Prostate gland (tissue), 2 donors: ENCODE results near the gene NACA2. TPM values are rescaled to one million over a fixed set of nuclear protein-coding genes. Genes with fewer than 3 reads are reported as not detected.
"Not testable (repeated sequence)": the region's sequence is repeated elsewhere in the genome, so short reads cannot be mapped to it uniquely, and the experiment has no call there.

Source experiments
- DNase-seq: peaks from one replicate; pipeline ENCODE4 v3.0.0-alpha.2; 2019; ENCODE audit warnings: low spot score
- H3K27ac ChIP-seq, 2 donors: fragments of 200-600 bp; sonication (generic); 2 replicates each; pipeline ENCODE4 v1.5.1; 2017 to 2019
- H3K27me3 ChIP-seq: fragments of 200-600 bp; sonication (generic); replicated peaks from 2 replicates; pipeline ENCODE4 v1.5.1; 2019; ENCODE audit not compliant: insufficient read depth
- H3K36me3 ChIP-seq, 2 donors: fragments of 200-600 bp; sonication (generic); 1 replicate in 1 of 2; 2 replicates in 1 of 2; pipeline versions ENCODE4 v1.5.1 to v1.8.1; 2017 to 2019
- H3K4me1 ChIP-seq: fragments of 200-600 bp; sonication (generic); replicated peaks from 2 replicates; pipeline ENCODE4 v1.5.1; 2019
- H3K4me3 ChIP-seq, 2 donors: fragments of 200-600 bp; sonication (generic); 2 replicates each; pipeline ENCODE4 v1.5.1; 2017 to 2019
- H3K9me3 ChIP-seq: fragments of 200-600 bp; sonication (generic); 2 replicates; pipeline ENCODE4 v1.5.1; 2017
- POLR2A ChIP-seq: fragments of 450-650 bp; IDR thresholded peaks from one replicate; pipeline ENCODE4 v1.6.1; 2016; ENCODE audit warnings: antibody characterized with exemption, mild to moderate bottlenecking
- POLR2AphosphoS5 ChIP-seq: sonication (generic); formaldehyde crosslinking; IDR thresholded peaks from one replicate; pipeline ENCODE4 v1.6.1; 2017; ENCODE audit warnings: antibody characterized with exemption
- WGBS: methylation state at CpG from one replicate; pipeline ENCODE4 v1.1.5; 2018; 5-methylcytosine and 5-hydroxymethylcytosine counted together
- intact Hi-C: fragments of 100-400 bp; cut with DNase I; formaldehyde crosslinking; loops from one replicate; pipeline ENCODE4 v1.14.2; 2022
- total RNA-seq, 2 donors: library from RNA; depleted of rRNA; stranded (reverse); fragments of >200 nt; gene quantifications; one replicate each; pipeline ENCODE4 v1.1.0, GENCODE V29; 2016
- TF ChIP-seq, protein P1 (sequence below), 4 experiments: fragments of 200-600 bp in 2 of 4; fragments of 450-650 bp in 2 of 4; sonication (generic) in 2 of 4; IDR thresholded peaks; 1 replicate in 3 of 4; 2 replicates in 1 of 4; pipeline ENCODE4 v1.5.1; 2016 to 2019; ENCODE audit warnings: antibody characterized with exemption in 4 of 4, mild to moderate bottlenecking in 2 of 4, moderate library complexity in 2 of 4

Gene NACA2
- total RNA-seq, 2 donors from 2014 or later: 2.1 TPM; not detected in 1

DNA sequence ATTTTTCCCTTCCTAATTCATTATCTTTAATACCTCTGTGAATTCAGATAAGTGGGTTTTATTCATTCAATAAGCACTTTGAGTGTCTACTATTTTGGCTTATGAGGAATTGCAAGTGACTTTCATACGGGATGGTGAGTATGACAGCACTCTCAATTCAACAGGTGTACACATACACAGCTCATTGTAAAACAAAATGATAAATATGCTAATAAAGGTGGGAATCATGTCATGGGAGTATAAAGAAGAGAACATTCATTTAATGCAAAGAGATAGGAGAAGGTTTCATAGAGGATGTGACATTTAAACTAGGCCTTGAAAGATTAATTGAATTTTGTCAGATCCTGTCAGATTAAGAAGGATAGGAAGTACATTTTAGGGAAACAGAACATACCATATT, 19.4 kb downstream of the NACA2 start:
- Histone ChIP-seq H3K27ac (no peak overlapping the region), H3K9me3 (no peaks in the 10 kb centered on the region), H3K4me3 (no peak overlapping the region), H3K36me3 (no peaks in the 10 kb centered on the region), H3K27me3 (no peaks in the 10 kb centered on the region), H3K4me1 (no peaks in the 10 kb centered on the region)
- intact Hi-C loops: no loop called here
- TF ChIP-seq POLR2A: no peak
- TF ChIP-seq, protein P1, sequence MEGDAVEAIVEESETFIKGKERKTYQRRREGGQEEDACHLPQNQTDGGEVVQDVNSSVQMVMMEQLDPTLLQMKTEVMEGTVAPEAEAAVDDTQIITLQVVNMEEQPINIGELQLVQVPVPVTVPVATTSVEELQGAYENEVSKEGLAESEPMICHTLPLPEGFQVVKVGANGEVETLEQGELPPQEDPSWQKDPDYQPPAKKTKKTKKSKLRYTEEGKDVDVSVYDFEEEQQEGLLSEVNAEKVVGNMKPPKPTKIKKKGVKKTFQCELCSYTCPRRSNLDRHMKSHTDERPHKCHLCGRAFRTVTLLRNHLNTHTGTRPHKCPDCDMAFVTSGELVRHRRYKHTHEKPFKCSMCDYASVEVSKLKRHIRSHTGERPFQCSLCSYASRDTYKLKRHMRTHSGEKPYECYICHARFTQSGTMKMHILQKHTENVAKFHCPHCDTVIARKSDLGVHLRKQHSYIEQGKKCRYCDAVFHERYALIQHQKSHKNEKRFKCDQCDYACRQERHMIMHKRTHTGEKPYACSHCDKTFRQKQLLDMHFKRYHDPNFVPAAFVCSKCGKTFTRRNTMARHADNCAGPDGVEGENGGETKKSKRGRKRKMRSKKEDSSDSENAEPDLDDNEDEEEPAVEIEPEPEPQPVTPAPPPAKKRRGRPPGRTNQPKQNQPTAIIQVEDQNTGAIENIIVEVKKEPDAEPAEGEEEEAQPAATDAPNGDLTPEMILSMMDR (IDR thresholded peaks at IDR 0.05): no peak
- no peak for TF ChIP-seq POLR2AphosphoS5
- DNase-seq: no peak
- WGBS: 92% methylated on average over 1 of the region's 1 CpG

DNA sequence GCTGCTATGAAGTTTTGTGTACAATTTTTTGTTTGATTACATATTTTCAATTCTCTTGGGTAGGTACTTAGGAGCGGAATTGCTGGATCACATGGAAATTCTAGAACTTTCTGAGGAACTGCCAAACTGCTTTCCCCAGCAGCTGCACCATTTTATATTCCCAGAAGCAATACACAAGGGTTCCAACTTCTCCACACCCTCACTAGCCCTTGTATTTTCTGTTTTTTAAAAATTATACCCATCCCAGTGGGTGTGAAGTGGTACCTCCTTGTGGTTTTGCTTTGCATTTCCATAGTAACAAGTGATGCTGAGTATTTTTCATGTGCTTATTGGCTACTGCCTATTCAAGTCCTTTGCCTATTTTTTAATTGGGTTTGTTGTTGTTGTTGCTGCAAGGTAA, 20.9 kb downstream of the NACA2 start:
- no peaks in the 10 kb centered on the region for H3K27me3 ChIP-seq
- DNase-seq: no peak
- no peaks in the 10 kb centered on the region for H3K36me3 ChIP-seq
- TF ChIP-seq, protein P1 (IDR thresholded peaks at IDR 0.05): no peak
- TF ChIP-seq POLR2AphosphoS5 (no peak), POLR2A (no peak)
- H3K4me1 ChIP-seq: no peaks in the 10 kb centered on the region
- no peak overlapping the region for H3K4me3 ChIP-seq
- H3K27ac ChIP-seq: no peak overlapping the region
- intact Hi-C loops: no loop called here
- H3K9me3 ChIP-seq: no peaks in the 10 kb centered on the region
- 95% methylated on average over 1 of the region's 1 CpG for WGBS

DNA sequence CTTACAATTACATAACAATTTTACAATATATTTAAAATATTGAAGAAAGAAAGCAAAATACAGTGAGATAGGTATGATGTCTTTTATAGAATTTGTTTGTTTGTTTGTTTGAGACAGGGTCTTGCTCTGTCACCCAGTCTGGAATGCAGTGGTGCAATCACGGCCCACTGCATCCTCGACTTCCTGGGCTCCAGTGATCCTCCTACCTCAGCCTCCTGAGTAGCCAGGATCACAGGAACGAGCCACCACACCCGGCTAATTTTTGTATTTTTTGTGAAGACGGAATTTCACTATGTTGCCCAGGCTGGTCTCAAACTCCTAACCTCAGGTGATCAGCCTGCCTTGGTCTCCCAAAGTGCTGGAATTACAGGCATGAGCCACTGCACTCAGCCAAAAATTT, 21.5 kb downstream of the NACA2 start:
- H3K4me3 ChIP-seq, H3K27me3 ChIP-seq, H3K9me3 ChIP-seq, H3K4me1 ChIP-seq, intact Hi-C loops, DNase-seq, H3K36me3 ChIP-seq, H3K27ac ChIP-seq: not testable (repeated sequence)
- 96% methylated on average over 5 of the region's 5 CpGs for WGBS

DNA sequence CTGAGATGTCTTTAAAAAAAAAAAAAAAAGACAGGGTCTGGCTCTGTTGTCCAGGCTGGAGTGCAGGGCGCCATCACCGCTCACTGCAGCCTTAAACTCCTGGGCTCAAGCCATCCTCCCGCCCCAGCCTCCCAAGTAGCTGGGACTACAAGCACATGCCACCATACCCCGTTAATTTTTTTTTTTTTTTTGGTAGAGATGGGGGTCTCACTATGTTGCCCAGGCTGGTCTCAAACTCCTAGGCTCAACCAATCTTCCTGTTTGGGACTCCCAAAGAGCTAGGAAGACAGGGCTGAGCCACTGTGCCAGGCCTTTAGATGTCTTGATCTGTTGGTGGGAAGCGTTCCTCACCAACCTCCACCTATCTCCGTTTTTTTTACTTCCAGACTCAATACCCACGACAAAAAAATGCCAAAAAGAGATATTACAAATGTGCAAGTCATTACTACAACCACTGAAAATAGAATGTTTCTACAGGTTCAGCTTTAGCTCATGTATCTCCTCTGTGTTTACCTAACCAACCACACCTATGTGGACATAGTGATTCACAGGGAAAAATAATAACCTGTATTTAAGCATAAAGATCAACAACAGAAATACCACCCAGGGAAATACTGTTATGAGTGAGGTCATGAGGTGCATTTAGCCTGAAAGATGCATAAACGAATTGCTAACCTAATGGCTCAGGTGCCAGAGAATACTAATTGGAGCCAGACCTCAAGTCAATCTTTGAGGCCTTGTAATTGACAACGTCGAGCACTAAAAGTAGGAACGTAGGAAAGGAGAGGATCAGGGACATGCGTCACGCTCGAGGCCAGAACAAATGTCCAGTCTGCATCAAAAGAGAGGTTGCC, 22.6 kb downstream of the NACA2 start:
- H3K27me3 ChIP-seq: no peaks in the 10 kb centered on the region
- H3K4me1 ChIP-seq: no peaks in the 10 kb centered on the region
- WGBS: 81% methylated on average over 14 of the region's 14 CpGs
- H3K27ac ChIP-seq: peak overlapping the region in 1 of 2 donors; percentile 56
- H3K4me3 ChIP-seq: no peak overlapping the region
- intact Hi-C loops: no loop called here
- H3K9me3 ChIP-seq: no peaks in the 10 kb centered on the region
- no peaks in the 10 kb centered on the region for H3K36me3 ChIP-seq
- TF ChIP-seq POLR2AphosphoS5 (peak; percentile 76), POLR2A (no peak)
- TF ChIP-seq, protein P1 (IDR thresholded peaks at IDR 0.05): no peak
- DNase-seq: no peak

DNA sequence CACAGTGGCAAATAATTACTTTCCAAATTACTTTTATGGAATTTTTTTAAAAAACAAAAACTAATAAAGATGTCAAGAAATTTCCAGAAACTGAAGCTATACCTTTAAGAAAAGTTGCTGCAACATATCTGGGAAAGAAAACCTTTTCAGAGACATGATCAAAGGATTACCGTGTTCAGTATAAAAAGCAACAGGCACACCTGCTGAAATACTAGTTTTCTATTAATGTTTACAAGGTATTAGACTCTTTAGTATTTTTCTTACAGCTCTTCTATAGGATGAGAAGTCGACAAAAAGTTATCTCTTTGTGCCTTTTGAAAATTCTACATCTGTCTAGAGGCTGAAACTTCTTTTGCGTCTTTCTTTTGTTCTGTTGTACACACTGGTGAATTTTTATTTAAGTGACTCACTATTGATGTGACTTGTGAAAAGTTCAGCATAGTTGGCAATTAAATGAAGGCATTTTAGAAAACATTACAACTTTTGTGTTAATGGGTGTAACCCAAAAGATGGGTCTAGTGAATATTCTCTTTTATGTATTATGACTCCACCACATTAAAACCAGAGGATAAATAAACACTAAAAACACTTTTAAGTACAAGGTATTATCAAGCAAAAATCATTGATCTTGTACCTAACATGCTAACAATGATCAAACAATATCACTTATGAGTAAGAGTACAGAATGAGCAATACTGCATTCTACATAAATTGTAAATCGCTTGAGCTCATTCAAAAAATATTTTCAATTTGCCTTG, 23.8 kb downstream of the NACA2 start:
- H3K27me3 ChIP-seq: no peaks in the 10 kb centered on the region
- WGBS: 45% methylated on average over 4 of the region's 4 CpGs
- no peak for DNase-seq
- H3K4me3 ChIP-seq: no peak overlapping the region
- no peaks in the 10 kb centered on the region for H3K36me3 ChIP-seq
- H3K4me1 ChIP-seq: no peaks in the 10 kb centered on the region
- TF ChIP-seq, protein P1 (IDR thresholded peaks at IDR 0.05): no peak
- TF ChIP-seq POLR2A (no peak), POLR2AphosphoS5 (no peak)
- no peak overlapping the region for H3K27ac ChIP-seq
- H3K9me3 ChIP-seq: no peaks in the 10 kb centered on the region
- intact Hi-C loops: no loop called here

DNA sequence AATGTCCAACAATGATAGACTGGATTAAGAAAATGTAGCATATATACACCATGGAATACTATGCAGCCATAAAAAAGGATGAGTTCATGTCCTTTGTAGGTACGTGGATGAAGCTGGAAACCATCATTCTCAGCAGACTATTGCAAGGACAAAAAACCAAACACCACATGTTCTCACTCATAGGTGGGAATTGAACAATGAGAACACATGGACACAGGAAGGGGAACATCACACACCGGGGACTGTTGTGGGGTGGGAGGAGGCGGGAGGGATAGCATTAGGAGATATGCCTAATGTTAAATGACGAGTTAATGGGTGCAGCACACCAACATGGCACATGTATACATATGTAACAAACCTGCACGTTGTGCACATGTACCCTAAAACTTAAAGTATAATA, 24.6 kb downstream of the NACA2 start:
- H3K27me3 ChIP-seq, H3K36me3 ChIP-seq, DNase-seq, H3K27ac ChIP-seq, H3K4me3 ChIP-seq, H3K9me3 ChIP-seq, H3K4me1 ChIP-seq, intact Hi-C loops: not testable (repeated sequence)
- WGBS: 94% methylated on average over 5 of the region's 5 CpGs

DNA sequence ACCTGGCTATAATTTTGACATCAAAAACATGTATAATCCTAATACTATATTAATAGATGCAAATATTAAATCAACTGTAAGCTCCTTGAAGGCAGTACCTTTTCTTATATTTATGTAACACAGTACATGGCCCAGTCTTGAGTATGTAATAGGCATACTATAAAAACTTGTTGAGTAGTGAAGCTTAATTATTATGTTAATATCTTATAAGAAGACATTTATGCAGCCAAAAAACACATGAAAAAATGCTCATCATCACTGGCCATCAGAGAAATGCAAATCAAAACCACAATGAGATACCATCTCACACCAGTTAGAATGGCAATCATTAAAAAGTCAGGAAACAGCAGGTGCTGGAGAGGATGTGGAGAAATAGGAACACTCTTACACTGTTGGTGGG, 25.2 kb downstream of the NACA2 start:
- intact Hi-C loops: not testable (repeated sequence)

More for the DNA sequence above, 25.2 kb downstream of the NACA2 start:
- H3K4me1 ChIP-seq, H3K9me3 ChIP-seq, H3K36me3 ChIP-seq, H3K27me3 ChIP-seq, H3K27ac ChIP-seq, H3K4me3 ChIP-seq, DNase-seq: not testable (repeated sequence)
